Endodermal cell (in vitro differentiated cells): ENCODE results near the gene SCN2B. TPM values are rescaled to one million over a fixed set of nuclear protein-coding genes. Genes with fewer than 3 reads are reported as not detected.

Experiments used
- DNase-seq: peaks from one replicate; pipeline ENCODE4 v3.0.0-alpha.2; 2017
- H3K27ac ChIP-seq: 2 replicates; pipeline ENCODE4 v1.5.1; 2013; ENCODE audit warnings: mild to moderate bottlenecking, low read depth, low read length, moderate library complexity
- H3K27me3 ChIP-seq: 2 replicates; pipeline ENCODE4 v1.6.1; 2013; ENCODE audit warnings: mild to moderate bottlenecking, low read length, moderate library complexity; ENCODE audit not compliant: insufficient read depth, control insufficient read depth, poor library complexity, severe bottlenecking
- H3K36me3 ChIP-seq: 2 replicates; pipeline ENCODE4 v1.7.0; 2013; ENCODE audit warnings: mild to moderate bottlenecking, low read length, moderate library complexity; ENCODE audit not compliant: control insufficient read depth, insufficient read depth
- H3K4me1 ChIP-seq: one replicate; pipeline ENCODE4 v1.7.0; 2013; ENCODE audit warnings: low read length; ENCODE audit not compliant: control insufficient read depth, insufficient read depth
- H3K4me3 ChIP-seq: 2 replicates; pipeline ENCODE4 v1.5.1; 2013; ENCODE audit warnings: mild to moderate bottlenecking, low read length, moderate library complexity
- H3K9ac ChIP-seq: 2 replicates; pipeline ENCODE4 v1.6.1; 2013; ENCODE audit warnings: mild to moderate bottlenecking, low read length, moderate library complexity; ENCODE audit not compliant: poor library complexity, severe bottlenecking; ENCODE audit errors: extremely low read depth
- H3K9me3 ChIP-seq: 2 replicates; pipeline ENCODE4 v1.6.1; 2013; ENCODE audit warnings: mild to moderate bottlenecking, low read length, moderate library complexity; ENCODE audit not compliant: control insufficient read depth
- H3K27ac Mint-ChIP-seq: 2 replicates; pipeline ENCODE4 v1.8.0; 2020; ENCODE audit warnings: mixed read lengths
- H3K27me3 Mint-ChIP-seq: 2 replicates; pipeline ENCODE4 v1.8.0; 2021; ENCODE audit warnings: mild to moderate bottlenecking, mixed read lengths; ENCODE audit not compliant: insufficient read depth
- H3K36me3 Mint-ChIP-seq: 2 replicates; pipeline ENCODE4 v1.8.0; 2020; ENCODE audit warnings: low read depth, mixed read lengths
- H3K4me1 Mint-ChIP-seq: 2 replicates; pipeline ENCODE4 v1.8.0; 2020; ENCODE audit warnings: mixed read lengths
- H3K4me3 Mint-ChIP-seq: 2 replicates; pipeline ENCODE4 v1.8.0; 2020; ENCODE audit warnings: mild to moderate bottlenecking, moderate library complexity, mixed read lengths
- H3K9me3 Mint-ChIP-seq: 2 replicates; pipeline ENCODE4 v1.8.0; 2020; ENCODE audit warnings: mild to moderate bottlenecking, mixed read lengths
- CTCF ChIP-seq: fragments of 200-600 bp; sonication (generic); conservative IDR thresholded peaks from 2 replicates; pipeline ENCODE4 v1.5.0; 2021; ENCODE audit warnings: antibody characterized with exemption, mild to moderate bottlenecking
- WGBS, 2 experiments: methylation state at CpG; one replicate each; pipeline versions ENCODE4 v1.1.5 to v1.1.7; 2013; ENCODE audit warnings: missing lambda C conversion rate in 2 of 2, mixed read lengths in 1 of 2; ENCODE audit not compliant: insufficient coverage in 1 of 2, insufficient read length in 1 of 2; 5-methylcytosine and 5-hydroxymethylcytosine counted together
- total RNA-seq, 2 donors: library from RNA; stranded (reverse); fragmentation: NEBNext Ultra II Directional in 1 of 2; extraction: Animal tissue kit (Norgen Biotek cat#: 25700) in 1 of 2; gene quantifications; 2 replicates in 1 of 2; 3 replicates in 1 of 2; pipeline ENCODE4 v1.2.1, GENCODE V29; 2021

The SCN2B gene
- total RNA-seq, 2 donors from 2014 or later: 0.11 to 0.20 TPM

- Mint-ChIP-seq H3K4me3 (peak overlapping the region; percentile 60), H3K36me3 (no peaks in the 10 kb centered on the region), H3K4me1 (peaks cover 26% of the 10 kb centered on the region), H3K9me3 (no peaks in the 10 kb centered on the region), H3K27ac (no peak overlapping the region), H3K27me3 (peaks cover 46% of the 10 kb centered on the region)
- no peak for TF ChIP-seq CTCF
- Histone ChIP-seq H3K9me3 (no peaks in the 10 kb centered on the region), H3K27ac (no peak overlapping the region), H3K4me3 (no peak overlapping the region), H3K4me1 (peaks cover 6% of the 10 kb centered on the region), H3K36me3 (no peaks in the 10 kb centered on the region), H3K27me3 (peaks cover 37% of the 10 kb centered on the region), H3K9ac (no peak overlapping the region)
- no peak for DNase-seq
- WGBS, 2 experiments: 84 to 87% methylated on average over 2 to 4 of the region's 4 CpGs
These were observed 317 bp upstream of the SCN2B start for GRCh38 chr11:118176778-118177134.

GRCh38 chr11:118175031-118175992, 1.1 kb downstream of the SCN2B start:
- Histone ChIP-seq H3K27ac (no peak overlapping the region), H3K9me3 (no peaks in the 10 kb centered on the region), H3K4me1 (no peaks in the 10 kb centered on the region), H3K9ac (no peak overlapping the region), H3K4me3 (peak overlapping the region; percentile 76), H3K27me3 (peaks cover 49% of the 10 kb centered on the region), H3K36me3 (no peaks in the 10 kb centered on the region)
- H3K36me3 Mint-ChIP-seq: no peaks in the 10 kb centered on the region
- no peak for DNase-seq
- no peak for TF ChIP-seq CTCF
- no peak overlapping the region for H3K27ac Mint-ChIP-seq
- peak overlapping the region; percentile 60 for H3K4me3 Mint-ChIP-seq
- WGBS, 2 experiments: 55 to 60% methylated on average over 7 to 13 of the region's 13 CpGs
- H3K9me3 Mint-ChIP-seq: no peaks in the 10 kb centered on the region
- H3K4me1 Mint-ChIP-seq: peaks cover 26% of the 10 kb centered on the region
- peaks cover 60% of the 10 kb centered on the region for H3K27me3 Mint-ChIP-seq

GRCh38 chr11:118174006-118174567, 2.4 kb downstream of the SCN2B start:
- Mint-ChIP-seq H3K27ac (no peak overlapping the region), H3K4me3 (no peak overlapping the region), H3K9me3 (no peaks in the 10 kb centered on the region), H3K4me1 (peaks cover 25% of the 10 kb centered on the region), H3K36me3 (no peaks in the 10 kb centered on the region), H3K27me3 (peaks cover 71% of the 10 kb centered on the region)
- no peak overlapping the region for H3K27ac ChIP-seq
- no peak overlapping the region for H3K9ac ChIP-seq
- no peak overlapping the region for H3K4me3 ChIP-seq
- no peak for TF ChIP-seq CTCF
- H3K4me1 ChIP-seq: no peaks in the 10 kb centered on the region
- DNase-seq: no peak
- 87 to 100% methylated on average over 6 to 9 of the region's 9 CpGs for WGBS, 2 experiments
- peaks cover 62% of the 10 kb centered on the region for H3K27me3 ChIP-seq
- no peaks in the 10 kb centered on the region for H3K36me3 ChIP-seq
- H3K9me3 ChIP-seq: no peaks in the 10 kb centered on the region
